Cardiac septum (tissue), 1 donor: ENCODE data around the gene MSI2. TPM values are rescaled to one million over a fixed set of nuclear protein-coding genes. Genes with fewer than 3 reads are reported as not detected.

Source experiments
- DNase-seq: peaks from one replicate; pipeline ENCODE4 v3.0.0-alpha.2; 2020; ENCODE audit warnings: low spot score
- intact Hi-C: fragments of 100-400 bp; cut with DNase I; formaldehyde crosslinking; loops from one replicate; pipeline ENCODE4 v1.14.0; 2022
- total RNA-seq: library from RNA; stranded (reverse); fragmentation: NEBNext Ultra II Directional; extraction: Animal tissue kit (Norgen Biotek cat#: 25700); gene quantifications from one replicate; pipeline ENCODE4 v1.2.1, GENCODE V29; 2021
- donor health status: DM: no; HTN: no; CAD: no.

The MSI2 gene
- total RNA-seq, 1 donor from 2014 or later = 112 TPM

GRCh38 chr17:57600074-57600473 lies 343.8 kb downstream of the MSI2 start:
- DNase-seq = no peak
- intact Hi-C loops = loop anchor here (10.0 kb wide), 1 partner anchor 345 kb away; the partner anchor contains the start of gene MSI2

- no peak for DNase-seq
- intact Hi-C loops = loop anchor here (10.0 kb wide), 1 partner anchor 346 kb away; the partner anchor contains the start of gene MSI2
Measured at GRCh38 chr17:57601143-57601735, 344.9 kb downstream of the MSI2 start.

GRCh38 chr17:57602896-57603295 lies 346.6 kb downstream of the MSI2 start:
- intact Hi-C loops = loop anchor here (10.0 kb wide), 1 partner anchor 348 kb away; the partner anchor contains the start of gene MSI2
- no peak for DNase-seq

GRCh38 chr17:57603546-57603945 lies 347.2 kb downstream of the MSI2 start:
- no peak for DNase-seq
- intact Hi-C loops = loop anchor here (10.0 kb wide), 1 partner anchor 349 kb away; the partner anchor contains the start of gene MSI2

- intact Hi-C loops = loop anchor here (10.0 kb wide), 1 partner anchor 349 kb away; the partner anchor contains the start of gene MSI2
- no peak for DNase-seq
Measured at GRCh38 chr17:57603978-57604377, 347.7 kb downstream of the MSI2 start.

- DNase-seq = peak; percentile 80
- intact Hi-C loops = loop anchor here (10.0 kb wide), 1 partner anchor 350 kb away; the partner anchor contains the start of gene MSI2
Measured at GRCh38 chr17:57604771-57605674, 348.7 kb downstream of the MSI2 start.

- no peak for DNase-seq
- intact Hi-C loops = loop anchor here (10.0 kb wide), 1 partner anchor 351 kb away; the partner anchor contains the start of gene MSI2
Measured at GRCh38 chr17:57605675-57606105, 349.4 kb downstream of the MSI2 start.

- intact Hi-C loops = loop anchor here (10.0 kb wide), 1 partner anchor 351 kb away; the partner anchor contains the start of gene MSI2
- no peak for DNase-seq
Measured at GRCh38 chr17:57606111-57606875, 350.0 kb downstream of the MSI2 start.

GRCh38 chr17:57607553-57608120 lies 351.3 kb downstream of the MSI2 start:
- intact Hi-C loops = loop anchor here (10.0 kb wide), 1 partner anchor 353 kb away; the partner anchor contains the start of gene MSI2
- DNase-seq = no peak

- intact Hi-C loops = loop anchor here (10.0 kb wide), 1 partner anchor 354 kb away; the partner anchor contains the start of gene MSI2
- no peak for DNase-seq
Measured at GRCh38 chr17:57608369-57609124, 352.2 kb downstream of the MSI2 start.

GRCh38 chr17:57609125-57609877 lies 353.0 kb downstream of the MSI2 start:
- no peak for DNase-seq
- intact Hi-C loops = loop anchor here (10.0 kb wide), 1 partner anchor 354 kb away; the partner anchor contains the start of gene MSI2

GRCh38 chr17:57609878-57610270 lies 353.6 kb downstream of the MSI2 start:
- DNase-seq = no peak
- intact Hi-C loops = loop anchor here (10.0 kb wide), 1 partner anchor 355 kb away; the partner anchor contains the start of gene MSI2

- no peak for DNase-seq
- intact Hi-C loops = no loop called here
Measured at GRCh38 chr17:57612202-57613071, 356.1 kb downstream of the MSI2 start.

- intact Hi-C loops = no loop called here
- DNase-seq = no peak
Measured at GRCh38 chr17:57614742-57615141, 358.4 kb downstream of the MSI2 start.

- no peak for DNase-seq
- intact Hi-C loops = no loop called here
Measured at GRCh38 chr17:57615836-57616757, 359.8 kb downstream of the MSI2 start.
